KMS-11 (cell line): ENCODE data around the gene GP9.

Experiments used
- H2AFZ ChIP-seq: fragments of 200-600 bp; sonication (generic); 2 replicates; pipeline ENCODE4 v1.6.1; 2016; ENCODE audit warnings: antibody characterized with exemption, mixed run types, low read depth
- H3K27ac ChIP-seq: fragments of 200-600 bp; sonication (generic); 2 replicates; pipeline ENCODE4 v1.6.1; 2016; ENCODE audit warnings: mild to moderate bottlenecking, mixed run types
- H3K27me3 ChIP-seq: fragments of 200-600 bp; sonication (generic); 2 replicates; pipeline ENCODE4 v1.6.1; 2017; ENCODE audit warnings: mild to moderate bottlenecking, low read depth, mixed run types, moderate library complexity; ENCODE audit not compliant: insufficient read depth
- H3K36me3 ChIP-seq: fragments of 200-600 bp; sonication (generic); 2 replicates; pipeline ENCODE4 v1.6.1; 2017; ENCODE audit warnings: mild to moderate bottlenecking, mixed run types; ENCODE audit not compliant: insufficient read depth
- H3K4me1 ChIP-seq: fragments of 200-600 bp; sonication (generic); 2 replicates; pipeline ENCODE4 v1.6.1; 2016; ENCODE audit warnings: mild to moderate bottlenecking, low read depth, mixed run types; ENCODE audit not compliant: poor library complexity, severe bottlenecking
- H3K4me2 ChIP-seq: fragments of 200-600 bp; sonication (generic); 2 replicates; pipeline ENCODE4 v1.7.0; 2016; ENCODE audit warnings: mild to moderate bottlenecking, mixed run types
- H3K4me3 ChIP-seq: fragments of 200-600 bp; sonication (generic); IDR thresholded peaks from 2 replicates; pipeline ENCODE4 v1.6.1; 2017; ENCODE audit warnings: low read depth, low read length, mixed read lengths; ENCODE audit not compliant: insufficient read depth
- H3K79me2 ChIP-seq: fragments of 200-600 bp; sonication (generic); 2 replicates; pipeline ENCODE4 v1.6.1; 2016; ENCODE audit warnings: low read depth, mixed run types; ENCODE audit not compliant: insufficient read depth
- H3K9ac ChIP-seq: fragments of 200-600 bp; sonication (generic); 2 replicates; pipeline ENCODE4 v1.6.1; 2016; ENCODE audit warnings: mild to moderate bottlenecking, mixed run types
- H4K20me1 ChIP-seq: fragments of 200-600 bp; sonication (generic); 2 replicates; pipeline ENCODE4 v1.6.1; 2016; ENCODE audit warnings: mild to moderate bottlenecking, mixed run types; ENCODE audit not compliant: insufficient read depth
- CTCF ChIP-seq: fragments of 200-600 bp; sonication (generic); conservative IDR thresholded peaks from 2 replicates; pipeline ENCODE4 v1.6.1; 2017; ENCODE audit warnings: low read depth, mild to moderate bottlenecking, antibody characterized with exemption, low read length, moderate library complexity, mixed read lengths

Gene GP9

GRCh38 chr3:129037093-129037419 is 23.5 kb upstream of the GP9 start:
- no peak overlapping the region for H3K27ac ChIP-seq
- no peaks in the 10 kb centered on the region; the same call in 1 of the 2 replicates for H3K27me3 ChIP-seq
- TF ChIP-seq CTCF: no peak
- H2AFZ ChIP-seq: no peak overlapping the region
- no peak overlapping the region for H3K4me2 ChIP-seq
- no peaks in the 10 kb centered on the region for H3K36me3 ChIP-seq
- H3K9ac ChIP-seq: no peak overlapping the region
- no peaks in the 10 kb centered on the region for H3K79me2 ChIP-seq
- H4K20me1 ChIP-seq: no peaks in the 10 kb centered on the region
- H3K4me3 ChIP-seq: no peak overlapping the region
- H3K4me1 ChIP-seq: no peaks in the 10 kb centered on the region

GRCh38 chr3:129038121-129038855 is 22.3 kb upstream of the GP9 start:
- Histone ChIP-seq H3K4me2 (no peak overlapping the region), H2AFZ (no peak overlapping the region)
- TF ChIP-seq CTCF: no peak

GRCh38 chr3:129039271-129040038 is 21.1 kb upstream of the GP9 start:
- H4K20me1 ChIP-seq: no peaks in the 10 kb centered on the region
- no peak overlapping the region for H3K4me2 ChIP-seq
- no peak overlapping the region for H3K4me3 ChIP-seq
- TF ChIP-seq CTCF: no peak
- no peaks in the 10 kb centered on the region for H3K36me3 ChIP-seq
- H3K9ac ChIP-seq: no peak overlapping the region
- no peaks in the 10 kb centered on the region for H3K4me1 ChIP-seq
- no peak overlapping the region for H2AFZ ChIP-seq
- no peak overlapping the region for H3K27ac ChIP-seq
- no peaks in the 10 kb centered on the region; the same call in 1 of the 2 replicates for H3K27me3 ChIP-seq
- no peaks in the 10 kb centered on the region for H3K79me2 ChIP-seq

More at GRCh38 chr3:129038121-129038855, 22.3 kb upstream of the GP9 start:
- Histone ChIP-seq H4K20me1 (no peaks in the 10 kb centered on the region), H3K4me1 (no peaks in the 10 kb centered on the region), H3K36me3 (no peaks in the 10 kb centered on the region), H3K27me3 (no peaks in the 10 kb centered on the region; the same call in 1 of the 2 replicates), H3K79me2 (no peaks in the 10 kb centered on the region), H3K9ac (no peak overlapping the region), H3K4me3 (no peak overlapping the region), H3K27ac (no peak overlapping the region)

GRCh38 chr3:129040039-129040336 is 20.6 kb upstream of the GP9 start:
- TF ChIP-seq CTCF: no peak
- H3K4me3 ChIP-seq: no peak overlapping the region
- no peak overlapping the region for H3K9ac ChIP-seq
- H3K27ac ChIP-seq: no peak overlapping the region
- no peaks in the 10 kb centered on the region for H3K79me2 ChIP-seq
- no peaks in the 10 kb centered on the region for H3K4me1 ChIP-seq
- no peak overlapping the region for H2AFZ ChIP-seq
- H3K27me3 ChIP-seq: no peaks in the 10 kb centered on the region; the same call in 1 of the 2 replicates
- no peaks in the 10 kb centered on the region for H3K36me3 ChIP-seq
- H4K20me1 ChIP-seq: no peaks in the 10 kb centered on the region
- no peak overlapping the region for H3K4me2 ChIP-seq
